ENCODE data around the gene GRM1.

The GRM1 gene

GRCh38 chr6:146100776-146101175 is 71.9 kb downstream of the GRM1 start:
- DNase-seq: no peak

DNA sequence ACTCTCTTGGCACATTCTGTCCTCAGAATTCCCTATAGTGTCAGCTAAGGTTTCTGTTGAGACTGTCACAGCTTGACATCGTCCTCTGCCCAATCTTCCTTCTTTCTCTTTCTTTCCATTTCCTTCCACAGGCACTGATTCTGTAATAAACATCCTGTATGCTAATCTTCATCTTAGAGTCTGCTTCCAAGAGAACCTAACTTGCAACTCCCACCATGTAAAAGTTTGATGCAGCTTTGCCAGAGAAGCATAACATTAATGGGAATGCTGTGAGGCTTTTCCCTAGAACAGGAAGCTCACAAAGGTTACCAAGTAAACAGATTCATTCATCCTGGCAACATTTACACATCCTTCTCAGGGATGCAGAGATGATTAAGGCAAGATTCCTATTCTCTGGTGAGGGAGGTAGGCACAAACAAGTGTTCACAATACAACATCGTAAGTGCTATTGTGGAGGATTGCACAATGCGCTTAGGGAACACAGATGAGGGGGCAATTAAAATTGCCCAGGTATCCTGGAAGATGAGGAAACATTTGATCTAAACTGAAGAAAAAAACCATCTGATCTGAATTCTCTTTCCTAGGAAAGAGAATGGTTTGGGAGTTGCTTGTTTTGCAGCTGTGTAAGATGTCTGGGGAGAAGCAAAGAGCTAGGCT is 74.7 kb downstream of the GRM1 start:
- DNase-seq: no peak

- no peak for DNase-seq
Measured at GRCh38 chr6:146106532-146106931, 77.7 kb downstream of the GRM1 start.

GRCh38 chr6:146110990-146111389 is 82.1 kb downstream of the GRM1 start:
- DNase-seq: no peak

GRCh38 chr6:146111881-146112450 is 83.1 kb downstream of the GRM1 start:
- no peak for DNase-seq

DNA sequence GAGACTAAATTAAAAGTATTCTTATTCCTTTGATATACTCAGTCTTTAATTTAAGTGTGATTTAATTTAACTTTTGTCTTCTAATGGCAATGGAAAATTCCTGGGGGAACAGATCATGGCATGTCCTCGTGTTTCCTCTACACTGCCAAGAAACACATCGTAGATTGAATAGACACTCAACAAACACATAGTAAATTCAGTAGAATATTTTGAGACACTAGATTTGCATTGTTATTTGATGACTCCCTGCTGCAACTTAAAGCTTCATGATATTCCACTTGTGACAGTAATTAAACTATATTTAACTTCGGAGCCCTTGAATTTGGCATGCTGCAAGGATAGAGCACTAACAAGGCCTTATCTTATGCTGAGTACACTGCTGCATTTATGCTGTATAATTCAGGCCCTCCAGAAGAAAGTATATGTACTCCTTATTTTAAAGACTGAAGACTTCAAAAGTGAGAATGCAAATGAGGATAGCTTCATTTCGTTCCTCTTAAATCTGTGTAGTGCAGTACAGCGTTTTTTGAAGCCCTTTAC is 84.3 kb downstream of the GRM1 start:
- DNase-seq: no peak

GRCh38 chr6:146123616-146124015 is 94.8 kb downstream of the GRM1 start:
- no peak for DNase-seq

DNA sequence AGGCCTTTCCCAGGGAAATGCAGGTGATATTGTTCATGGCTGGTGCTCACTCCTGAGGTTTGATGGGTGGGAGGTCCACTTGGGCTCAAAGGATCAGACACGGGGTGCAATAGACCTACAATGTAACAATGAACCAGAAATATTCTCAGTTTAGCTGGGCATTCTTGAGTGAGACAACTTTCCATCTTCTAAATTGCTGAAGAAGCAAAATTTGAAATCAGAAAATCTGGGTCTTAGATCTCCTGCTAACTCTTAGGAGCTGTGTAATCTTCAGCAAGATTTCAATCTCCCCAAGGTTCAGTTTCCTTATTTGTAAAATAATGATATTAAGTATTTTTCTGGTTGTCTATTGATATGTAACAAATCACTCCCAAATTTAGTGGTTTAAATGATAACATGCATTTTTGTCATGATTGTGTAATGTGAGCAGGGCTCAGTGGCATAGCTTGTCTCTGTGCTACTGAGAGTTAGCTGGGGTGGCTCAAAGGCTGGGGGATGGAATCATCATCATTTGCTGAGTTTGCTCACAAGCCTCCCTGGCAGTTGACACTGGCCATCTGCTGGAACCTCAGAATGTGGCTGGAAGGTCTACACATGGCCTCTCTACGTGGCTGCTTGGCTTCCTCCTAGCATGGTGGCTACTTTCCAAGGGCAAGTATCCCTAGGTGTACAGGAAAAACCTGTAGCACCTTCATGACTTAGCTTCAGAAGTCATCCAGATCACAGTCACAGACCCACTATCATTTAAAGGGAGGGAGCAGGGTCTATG is 98.8 kb downstream of the GRM1 start:
- DNase-seq: no peak

GRCh38 chr6:146133866-146134265 is 105.0 kb downstream of the GRM1 start:
- DNase-seq: no peak

- DNase-seq: no peak
Measured at GRCh38 chr6:146135167-146135566, 106.3 kb downstream of the GRM1 start.

DNA sequence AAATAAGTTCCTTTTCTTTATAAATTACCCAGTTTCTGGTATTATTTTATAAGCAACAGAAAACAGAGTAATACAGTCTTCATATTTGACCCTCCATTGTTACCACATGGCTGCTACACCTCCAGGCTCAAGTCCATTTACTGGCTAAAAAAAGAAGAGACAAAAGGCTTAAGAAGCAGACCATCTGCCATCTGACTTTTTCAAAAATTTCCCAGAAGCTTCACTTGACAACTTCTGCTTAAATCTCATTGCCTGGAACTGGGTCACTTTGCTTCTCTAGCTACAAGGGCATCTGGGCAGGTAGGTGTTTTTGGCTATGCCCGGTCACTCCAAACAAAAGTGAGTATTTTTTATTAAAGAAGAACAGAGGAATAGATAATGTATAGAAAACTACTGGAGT is 118.0 kb downstream of the GRM1 start:
- DNase-seq: peak; percentile 17 to 80

DNA sequence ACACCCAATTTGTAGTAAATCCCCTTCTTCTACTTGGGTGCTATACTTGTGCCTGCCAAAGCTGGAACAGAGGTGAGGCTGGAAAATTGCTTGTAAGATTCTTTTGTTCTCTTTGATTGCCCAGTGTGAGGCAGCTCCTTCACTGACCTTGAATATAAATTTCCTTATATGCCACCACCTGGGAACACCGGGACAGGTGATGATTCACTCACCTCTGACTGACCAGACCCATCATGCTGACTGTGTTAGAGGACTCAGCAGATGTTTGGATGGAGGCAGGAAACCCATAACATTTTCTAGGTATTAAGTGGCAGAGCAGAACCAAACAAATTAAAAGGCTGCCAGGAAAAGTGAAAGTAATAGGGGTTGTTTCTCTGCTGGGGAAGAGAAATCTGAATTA is 120.9 kb downstream of the GRM1 start:
- DNase-seq: no peak

DNA sequence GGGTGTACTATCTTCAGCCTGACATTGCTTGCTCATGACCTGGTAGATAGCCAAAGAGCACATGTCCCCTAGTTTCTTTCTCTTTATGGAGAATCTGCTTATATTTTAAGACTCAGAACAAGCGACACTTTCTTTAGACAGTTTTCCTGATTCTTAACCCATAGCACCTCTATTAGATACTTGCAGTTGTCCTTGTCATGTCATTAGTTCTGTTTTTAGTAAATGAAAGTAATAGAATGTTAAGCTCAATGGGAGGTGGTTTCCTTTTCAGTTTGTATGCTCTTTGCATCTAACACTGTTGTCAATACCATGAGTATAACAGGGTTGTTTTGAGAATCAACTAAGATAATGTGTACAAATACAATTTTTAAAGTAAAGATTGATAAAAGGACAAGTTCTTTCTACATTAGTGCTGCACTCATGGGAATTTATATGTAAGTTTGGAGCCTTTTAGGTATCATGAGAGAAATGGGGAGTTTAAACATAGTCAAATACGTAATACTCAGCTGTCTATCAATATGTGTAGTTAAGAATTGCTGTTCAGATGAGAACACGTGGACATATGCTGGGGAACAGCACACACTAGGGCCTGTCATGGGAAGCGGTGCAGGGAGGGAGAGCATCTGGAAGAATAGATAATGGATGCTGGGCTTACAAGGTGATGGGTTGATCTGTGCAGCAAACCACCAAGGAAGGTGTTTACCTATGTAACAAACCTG is 124.3 kb downstream of the GRM1 start:
- DNase-seq: no peak

DNA sequence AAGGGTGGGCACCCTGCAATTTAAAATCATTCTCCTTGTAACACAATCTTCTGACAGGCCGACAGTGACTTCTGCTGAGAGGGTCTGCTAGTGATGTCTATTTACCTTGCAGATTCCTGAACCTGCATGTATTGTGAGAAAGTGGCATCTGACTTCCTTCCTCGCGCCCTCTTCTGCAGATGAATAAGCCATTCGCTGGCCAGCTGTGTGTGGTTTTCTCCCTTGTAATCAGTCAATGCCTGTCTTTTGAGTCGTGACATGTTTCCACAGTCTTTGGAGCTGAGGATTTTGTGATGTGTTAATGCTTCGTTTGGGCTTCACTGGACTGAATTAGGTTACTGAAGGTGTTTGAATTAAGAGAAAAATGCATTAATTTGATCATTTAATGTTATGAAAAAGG is 125.3 kb downstream of the GRM1 start:
- no peak for DNase-seq

DNA sequence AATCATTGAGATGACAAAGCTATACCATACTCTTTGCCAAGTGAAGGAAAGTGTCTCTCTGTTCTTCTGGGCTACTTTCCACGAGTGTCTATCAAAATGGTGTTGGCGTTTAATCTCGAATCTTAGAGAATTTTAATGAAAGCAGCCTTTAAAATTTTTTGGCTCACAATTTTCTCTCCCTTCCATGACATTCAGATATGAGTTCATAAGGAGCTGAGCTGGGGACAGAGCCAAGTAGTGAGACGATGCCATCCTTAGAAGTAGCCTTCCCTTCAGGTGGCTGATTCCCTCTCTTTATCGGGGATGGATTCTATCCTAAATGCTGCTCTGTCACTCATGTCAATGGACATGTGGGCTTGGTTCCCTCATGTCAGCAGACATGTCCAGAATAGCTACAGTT is 132.8 kb downstream of the GRM1 start:
- DNase-seq: no peak

DNA sequence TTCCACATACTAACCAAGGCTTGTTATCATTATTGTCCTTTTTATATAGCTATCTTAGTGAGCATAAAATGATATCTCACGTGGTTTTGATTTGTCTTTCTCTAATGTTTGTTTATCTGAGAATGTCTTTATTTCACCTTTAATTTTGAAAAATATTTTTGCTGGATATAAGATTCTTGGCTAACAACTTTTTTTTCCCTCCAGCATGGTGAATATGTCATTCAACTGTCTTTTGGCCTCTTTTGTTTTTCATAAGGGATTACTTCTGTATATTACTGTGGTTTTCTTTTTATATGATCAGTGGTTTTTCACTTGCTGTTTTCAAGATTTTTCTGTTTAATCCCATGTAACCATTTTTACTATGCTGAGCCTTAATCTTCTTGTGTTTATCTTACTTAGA is 141.0 kb downstream of the GRM1 start:
- DNase-seq: no peak

DNA sequence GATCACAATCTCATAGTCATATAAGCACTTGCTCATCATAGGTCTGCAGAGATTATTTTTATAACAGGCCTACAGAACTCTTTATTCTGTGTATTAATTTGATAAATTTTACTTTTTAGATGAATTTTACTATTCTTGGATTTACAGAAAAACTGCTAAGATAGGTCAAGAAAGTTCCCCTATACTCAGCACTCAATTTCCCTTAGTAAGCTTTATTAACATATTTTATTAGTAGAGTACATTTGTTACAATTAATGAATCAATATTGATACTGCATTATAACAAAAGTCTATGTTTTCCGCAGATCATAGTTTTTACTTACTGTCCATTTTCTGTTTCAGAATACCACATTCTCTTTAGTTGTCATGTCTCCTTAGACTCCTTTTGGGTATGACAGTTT is 148.9 kb downstream of the GRM1 start:
- no peak for DNase-seq

DNA sequence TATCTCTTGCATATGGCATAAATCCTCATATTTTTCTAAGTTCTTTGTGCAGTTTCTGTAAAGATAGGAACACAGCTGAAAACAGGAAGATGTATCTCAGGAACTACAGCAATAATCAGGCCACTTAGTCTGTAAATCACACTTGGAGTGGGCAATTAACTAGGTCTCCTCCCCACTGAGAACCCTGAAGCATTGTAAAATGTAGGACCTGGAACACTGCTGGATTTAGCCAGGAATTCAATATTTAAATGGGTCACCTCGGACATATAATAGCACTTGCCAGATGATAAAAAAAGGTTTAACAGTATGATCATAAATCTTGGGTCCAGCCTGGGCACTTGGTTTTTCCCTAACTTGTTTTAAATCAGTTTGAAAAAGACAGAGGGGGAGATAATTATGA is 155.0 kb downstream of the GRM1 start:
- DNase-seq: no peak

DNA sequence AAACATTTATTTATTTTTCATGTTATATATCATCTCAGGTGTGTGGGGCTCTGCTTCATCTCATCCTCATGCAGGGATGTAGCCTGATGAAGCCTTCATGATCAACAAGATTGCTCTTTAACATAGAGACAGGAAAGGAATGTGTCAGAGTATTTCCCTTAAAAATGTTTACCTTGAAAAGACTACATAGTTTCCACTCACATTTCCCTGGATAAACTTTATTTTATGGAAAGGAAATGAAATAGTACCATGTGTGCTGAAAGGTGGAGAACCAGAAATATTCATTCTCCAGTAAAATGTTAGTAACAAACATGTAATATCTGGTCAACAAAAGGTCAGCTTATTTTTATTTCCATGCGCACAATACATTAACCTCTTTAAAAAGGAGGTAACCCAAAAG is 155.8 kb downstream of the GRM1 start:
- DNase-seq: no peak

- DNase-seq: no peak
Measured at GRCh38 chr6:146189131-146189530, 160.3 kb downstream of the GRM1 start.

DNA sequence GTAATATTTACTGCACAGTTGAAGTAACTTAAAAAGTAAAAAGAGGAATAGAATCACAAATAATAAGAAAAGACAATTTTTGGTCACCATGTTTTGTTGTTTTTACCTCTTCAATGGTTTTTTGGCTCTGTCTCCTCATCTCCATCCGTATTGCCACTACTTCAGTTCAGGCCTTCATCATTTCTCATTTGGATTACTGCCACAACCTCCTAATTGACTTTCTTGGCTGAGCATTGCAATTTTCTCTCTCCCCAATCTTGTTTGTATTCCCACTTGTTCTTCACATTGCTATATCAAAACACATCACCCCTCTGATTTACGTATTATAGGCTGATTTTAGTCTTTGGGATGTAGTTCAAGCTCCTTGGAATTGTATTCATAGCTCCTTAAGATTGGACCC is 161.7 kb downstream of the GRM1 start:
- no peak for DNase-seq

GRCh38 chr6:146191166-146191565 is 162.3 kb downstream of the GRM1 start:
- no peak for DNase-seq

DNA sequence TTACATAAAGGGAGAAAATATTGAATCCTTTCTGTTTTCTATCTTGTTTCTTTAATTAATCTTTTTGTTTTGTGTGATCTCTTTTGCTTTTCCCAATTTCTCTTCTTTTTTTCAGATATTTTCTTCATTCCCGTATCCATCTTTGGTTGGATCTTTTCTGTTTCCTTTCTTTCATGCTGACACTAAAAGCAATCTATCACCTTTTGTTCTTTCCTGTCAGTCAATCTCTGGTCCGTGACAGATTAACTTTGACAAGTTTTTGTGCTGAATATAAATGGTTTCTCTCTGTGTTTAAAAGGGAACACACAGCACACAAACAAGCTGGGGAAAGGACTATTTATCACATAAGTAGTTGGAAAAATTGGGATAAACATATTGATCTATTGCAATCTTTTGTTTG is 162.8 kb downstream of the GRM1 start:
- no peak for DNase-seq

DNA sequence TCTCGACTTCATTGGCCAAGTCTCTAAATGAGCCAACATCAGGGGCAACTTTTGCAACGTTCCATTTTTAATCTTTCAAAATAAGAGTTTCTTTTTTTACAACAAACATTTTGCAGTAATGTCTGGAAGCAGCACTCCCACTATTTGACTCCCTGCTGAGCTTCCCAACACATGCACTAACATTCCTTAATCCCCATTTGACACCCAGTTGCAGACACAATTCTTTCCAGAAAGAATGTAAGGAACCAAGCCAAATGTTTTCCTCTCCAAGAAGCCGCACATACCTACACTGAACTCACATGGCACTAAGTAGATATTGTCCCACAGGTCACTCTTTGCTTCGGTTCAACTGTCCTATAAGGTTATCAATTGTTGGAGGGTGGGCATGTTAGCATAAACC is 165.6 kb downstream of the GRM1 start:
- no peak for DNase-seq

Measured in NCI-H524 (cell line).